GM12872 (cell line): ENCODE measurements around the gene FAM83E.

Experiments
- TF ChIP-seq, protein P1 (sequence below): IDR thresholded peaks from 3 replicates; pipeline ENCODE4 v1.5.1; 2011; ENCODE audit warnings: low read depth, mild to moderate bottlenecking, low read length, moderate library complexity; ENCODE audit not compliant: insufficient read depth

The FAM83E gene

DNA sequence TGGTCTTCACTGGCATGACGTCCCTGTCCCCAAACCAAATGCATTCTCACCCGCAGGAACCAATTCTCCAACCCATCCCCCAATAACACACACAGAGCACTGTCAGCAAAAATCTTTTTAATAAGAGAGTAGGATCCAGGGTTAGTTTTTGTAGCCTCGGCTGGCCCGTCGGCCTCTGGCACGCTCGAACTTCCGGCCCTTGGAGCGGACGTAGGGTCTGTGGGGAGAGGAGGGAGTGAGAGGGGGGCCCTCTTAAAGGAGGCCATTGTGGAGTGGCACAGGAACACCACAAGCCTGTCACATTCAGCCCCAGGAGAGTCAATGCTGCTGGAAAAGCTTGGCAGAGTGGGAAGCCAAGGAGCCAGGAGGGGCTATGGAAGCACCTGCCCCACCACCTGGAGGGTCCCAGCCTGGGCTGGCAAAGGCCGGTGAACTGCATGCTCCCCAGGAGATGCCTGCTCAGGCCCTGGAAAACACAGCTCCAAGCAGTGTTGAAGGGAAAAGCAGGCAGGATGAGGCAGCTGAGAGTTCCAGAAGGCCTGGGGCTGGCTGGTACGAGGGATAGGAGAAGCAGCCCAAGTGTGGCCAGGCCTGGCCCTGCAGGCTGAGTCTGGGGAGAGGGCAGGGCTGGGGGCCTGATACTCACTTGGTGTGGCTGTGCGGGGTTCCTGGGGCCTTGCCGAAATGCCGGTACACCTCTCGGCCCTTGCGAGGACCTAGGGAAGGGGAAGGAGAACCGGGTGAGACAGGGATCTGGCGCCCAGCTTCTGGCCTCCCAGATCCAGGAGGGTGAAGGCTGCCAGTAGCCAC, 560 bp upstream of the FAM83E start:
- TF ChIP-seq, protein P1, sequence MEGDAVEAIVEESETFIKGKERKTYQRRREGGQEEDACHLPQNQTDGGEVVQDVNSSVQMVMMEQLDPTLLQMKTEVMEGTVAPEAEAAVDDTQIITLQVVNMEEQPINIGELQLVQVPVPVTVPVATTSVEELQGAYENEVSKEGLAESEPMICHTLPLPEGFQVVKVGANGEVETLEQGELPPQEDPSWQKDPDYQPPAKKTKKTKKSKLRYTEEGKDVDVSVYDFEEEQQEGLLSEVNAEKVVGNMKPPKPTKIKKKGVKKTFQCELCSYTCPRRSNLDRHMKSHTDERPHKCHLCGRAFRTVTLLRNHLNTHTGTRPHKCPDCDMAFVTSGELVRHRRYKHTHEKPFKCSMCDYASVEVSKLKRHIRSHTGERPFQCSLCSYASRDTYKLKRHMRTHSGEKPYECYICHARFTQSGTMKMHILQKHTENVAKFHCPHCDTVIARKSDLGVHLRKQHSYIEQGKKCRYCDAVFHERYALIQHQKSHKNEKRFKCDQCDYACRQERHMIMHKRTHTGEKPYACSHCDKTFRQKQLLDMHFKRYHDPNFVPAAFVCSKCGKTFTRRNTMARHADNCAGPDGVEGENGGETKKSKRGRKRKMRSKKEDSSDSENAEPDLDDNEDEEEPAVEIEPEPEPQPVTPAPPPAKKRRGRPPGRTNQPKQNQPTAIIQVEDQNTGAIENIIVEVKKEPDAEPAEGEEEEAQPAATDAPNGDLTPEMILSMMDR: no peak

DNA sequence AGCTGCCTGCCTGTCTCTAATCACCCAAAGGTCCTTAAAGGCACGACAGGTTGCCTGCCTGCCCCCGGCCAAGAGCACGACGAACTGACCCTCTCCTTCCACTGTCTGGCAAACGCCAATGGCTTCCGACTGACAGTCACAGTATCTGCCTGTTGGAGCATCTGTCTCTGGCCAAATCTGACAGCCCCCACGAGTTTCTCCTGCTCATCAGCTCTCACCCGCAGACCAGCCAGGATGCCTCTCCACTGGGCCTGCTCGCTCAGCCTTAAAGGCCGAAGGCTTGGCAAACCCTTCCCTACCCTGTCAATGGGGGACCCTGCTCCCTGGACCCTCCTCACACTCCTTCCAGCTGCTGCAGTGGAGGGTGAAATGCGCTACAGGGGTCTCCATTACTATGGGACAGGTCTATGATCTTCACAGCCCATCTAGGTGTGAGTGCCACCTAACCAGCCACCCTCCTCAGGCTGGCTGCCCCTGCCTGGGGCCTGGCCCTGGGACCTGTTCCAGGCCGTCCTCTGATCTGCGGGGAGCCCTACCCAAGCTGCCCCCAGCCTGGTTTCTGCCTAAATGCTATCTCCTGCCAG, 932 bp downstream of the FAM83E start:
- TF ChIP-seq, protein P1: no peak

DNA sequence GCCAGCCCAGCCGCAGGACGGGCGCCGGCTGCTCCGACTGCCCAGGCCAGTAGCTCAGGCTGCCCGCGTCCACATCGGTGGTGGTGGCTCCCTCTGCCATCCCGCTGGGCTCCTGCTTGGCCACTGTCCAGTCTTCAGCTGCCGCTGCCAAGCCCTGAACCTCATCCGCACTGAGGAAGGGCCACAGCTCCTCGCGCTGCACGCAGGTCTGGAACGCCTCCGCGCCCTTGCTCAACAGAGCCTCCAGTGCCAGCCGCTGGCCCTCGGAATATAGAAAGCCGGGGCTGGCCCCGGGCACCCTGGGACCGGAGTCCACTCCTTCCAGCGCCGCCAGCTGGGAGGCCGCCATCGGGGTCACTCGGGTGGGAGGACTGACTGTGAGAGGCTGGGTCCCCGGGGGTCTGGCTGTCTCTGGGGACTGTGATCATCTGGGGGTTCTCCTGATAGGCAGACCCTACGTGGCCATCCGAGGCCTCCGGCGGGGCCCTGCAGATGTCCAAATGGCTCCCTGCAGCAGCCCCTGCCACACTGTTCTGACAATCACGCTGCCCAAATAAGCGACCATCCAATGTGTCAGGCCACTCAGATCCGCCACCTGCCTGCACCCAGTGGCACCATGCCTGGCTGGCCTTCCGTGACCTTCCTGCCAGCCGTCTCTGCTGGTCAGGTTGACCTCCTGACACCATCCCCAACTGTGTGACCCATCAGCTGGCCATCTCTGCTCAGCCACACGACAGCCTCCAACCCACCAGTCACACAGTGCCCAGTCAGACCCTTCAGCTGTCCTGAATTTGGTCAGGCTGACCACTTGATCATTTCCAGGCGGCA, 1.6 kb downstream of the FAM83E start:
- TF ChIP-seq, protein P1: no peak

DNA sequence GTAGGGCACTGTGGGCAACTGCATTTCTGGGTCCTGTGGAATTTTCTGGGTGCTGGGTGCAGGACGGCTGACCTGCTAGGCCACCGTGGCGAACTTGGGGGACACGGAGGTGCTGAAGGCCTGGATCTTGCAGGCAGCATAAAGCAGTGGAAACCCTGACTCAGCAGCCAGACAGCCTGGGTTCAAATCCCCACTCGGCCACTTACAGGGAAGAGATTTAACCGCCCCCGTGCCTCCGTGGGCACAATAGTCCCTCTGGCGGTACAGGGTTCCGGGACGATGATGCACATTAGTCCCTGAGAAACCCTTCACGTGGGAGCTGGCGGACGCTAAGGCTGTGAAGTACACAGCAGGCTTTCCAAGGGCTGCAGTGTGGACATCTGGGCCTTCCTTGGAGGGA, 3.0 kb downstream of the FAM83E start:
- TF ChIP-seq, protein P1: no peak

DNA sequence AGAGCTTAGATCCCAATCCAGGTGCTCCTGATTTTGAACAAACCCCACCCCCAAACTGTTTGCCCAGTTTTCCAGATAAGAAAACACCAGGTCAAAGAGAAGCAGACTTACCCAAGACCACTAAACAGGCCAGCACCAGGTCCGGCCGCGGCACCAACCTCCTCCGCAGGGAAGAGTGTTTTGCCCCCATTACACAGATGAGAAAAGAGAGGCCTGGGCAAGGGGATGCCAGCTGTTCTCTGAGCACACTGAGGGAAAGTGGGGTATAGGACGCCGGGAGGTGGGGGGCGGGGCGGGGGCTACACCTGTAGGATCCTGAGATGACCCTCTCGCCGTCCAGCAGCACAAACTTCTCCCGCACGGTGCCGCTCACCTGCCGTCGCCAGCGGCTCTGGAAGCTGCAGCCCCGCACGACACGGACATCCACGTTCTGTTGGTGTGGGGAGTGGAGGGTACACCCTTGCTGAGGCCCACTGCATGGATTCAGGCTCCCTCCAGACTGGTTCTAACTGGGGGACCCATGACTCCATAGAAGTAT, 5.2 kb downstream of the FAM83E start:
- TF ChIP-seq, protein P1: no peak

DNA sequence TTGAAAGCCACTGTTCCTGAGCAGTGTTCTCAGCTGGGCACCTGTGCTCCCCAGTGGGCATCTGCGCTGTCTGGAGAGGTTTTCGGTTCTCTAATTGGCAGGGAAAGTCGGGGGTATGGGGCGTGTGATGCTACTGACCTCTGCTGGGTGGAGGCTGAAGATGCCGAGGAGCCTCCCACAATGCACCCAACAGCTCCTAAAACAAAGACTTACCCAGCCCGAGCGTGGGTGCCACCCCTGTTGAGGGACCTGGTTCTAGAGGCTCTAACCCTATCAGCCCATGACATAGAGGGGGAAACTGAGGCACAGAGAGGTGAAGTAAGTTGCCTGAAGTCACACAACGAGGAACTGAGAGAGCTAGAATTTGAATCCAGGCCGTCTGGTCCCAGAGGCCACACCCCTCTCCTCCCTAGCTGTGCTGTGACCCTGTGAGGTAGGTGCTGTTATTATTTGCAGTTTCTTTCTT, 6.0 kb downstream of the FAM83E start:
- TF ChIP-seq, protein P1: peak; percentile 90

DNA sequence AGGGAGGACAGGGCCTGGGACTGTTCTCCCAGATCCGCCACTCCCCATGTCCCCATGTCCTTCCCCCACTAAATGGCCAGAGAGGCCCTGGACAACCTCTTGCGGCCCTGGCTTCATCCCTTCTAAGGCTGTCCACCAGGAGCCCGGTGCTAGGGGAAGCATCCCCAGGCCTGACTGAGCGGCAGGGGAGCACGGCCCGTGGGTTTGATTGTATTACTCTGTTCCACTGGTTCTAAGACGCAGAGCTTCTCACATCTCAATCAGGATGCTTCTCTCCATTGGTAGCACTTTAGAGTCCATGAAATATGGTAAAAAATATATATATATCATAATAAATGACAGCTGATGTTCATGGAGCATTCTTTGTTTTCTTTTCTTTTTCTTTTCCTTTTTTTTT, 7.5 kb downstream of the FAM83E start:
- TF ChIP-seq, protein P1: no peak
